MG63 (cell line): ENCODE results near the gene SH3BGRL2. TPM values are rescaled to one million over a fixed set of nuclear protein-coding genes. Genes with fewer than 3 reads are reported as not detected.

Source experiments
- DNase-seq: peaks from one replicate; pipeline ENCODE4 v3.0.0-alpha.2; 2020
- H3K27me3 ChIP-seq: fragments of 250-450 bp; sonication (Bioruptor Pico); 2 replicates; pipeline ENCODE4 v1.5.1; 2020; ENCODE audit warnings: mild to moderate bottlenecking, moderate library complexity
- H3K36me3 ChIP-seq: fragments of 250-450 bp; sonication (Bioruptor Pico); 2 replicates; pipeline ENCODE4 v1.5.1; 2020; ENCODE audit warnings: mild to moderate bottlenecking, moderate library complexity
- H3K4me3 ChIP-seq: fragments of 250-450 bp; sonication (Bioruptor Pico); 2 replicates; pipeline ENCODE4 v1.5.1; 2020; ENCODE audit warnings: mild to moderate bottlenecking, moderate library complexity
- H3K9me3 ChIP-seq: fragments of 250-450 bp; sonication (Bioruptor Pico); 2 replicates; pipeline ENCODE4 v1.5.1; 2020; ENCODE audit warnings: mild to moderate bottlenecking, moderate library complexity
- total RNA-seq: library from RNA; depleted of rRNA; stranded (reverse); fragments of >200 nt; shearing (Covaris generic); gene quantifications from 2 replicates; pipeline ENCODE4 v1.2.3, GENCODE V29; 2014; ENCODE audit warnings: low replicate concordance; rRNA removed

Gene SH3BGRL2
- 0.16 and 1.2 TPM in 2 replicates for total RNA-seq

DNA sequence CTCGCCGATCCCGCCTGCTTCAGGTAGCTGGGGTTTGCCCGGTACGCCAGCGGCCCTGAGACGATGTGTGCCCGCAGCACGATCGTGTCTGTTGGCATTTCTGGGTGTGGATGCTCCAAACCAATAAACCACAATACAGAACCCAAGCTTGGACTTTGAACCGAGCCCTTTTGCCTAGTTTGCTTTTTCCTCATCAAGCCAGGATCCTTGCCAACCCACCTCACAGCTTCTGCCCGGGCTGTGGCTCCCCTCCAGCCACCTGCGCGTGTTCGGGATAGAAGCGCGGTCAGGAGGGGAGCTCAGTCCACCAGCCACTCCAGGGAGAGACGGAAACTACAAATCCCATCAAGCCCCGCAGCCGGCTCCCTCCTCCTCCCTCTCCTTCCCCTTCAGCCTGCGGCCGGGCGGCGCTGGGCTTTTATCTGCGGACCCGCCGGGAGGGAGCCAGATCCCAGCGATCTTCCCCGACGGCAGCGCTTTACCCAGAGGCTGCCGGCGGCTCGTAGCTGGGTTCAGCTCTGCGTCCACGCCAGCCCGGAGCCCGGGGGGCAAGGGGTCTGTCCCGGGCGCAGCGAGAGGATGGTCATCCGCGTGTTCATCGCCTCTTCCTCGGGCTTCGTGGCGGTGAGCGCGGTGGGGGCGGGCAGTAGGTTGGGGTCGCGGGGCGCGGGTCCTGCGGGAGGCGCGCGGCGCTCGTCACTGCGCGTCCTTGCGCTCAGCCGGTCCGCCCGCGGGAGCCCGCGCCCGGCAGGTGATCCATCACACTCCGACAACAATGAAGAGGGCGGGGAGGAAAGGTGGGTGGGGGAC is at the start of gene SH3BGRL2:
SH3BGRL2 (plus strand) TSS at position 447 of the 810 bp plus-strand sequence; CDS start at position 580, 133 bp downstream.
- no peaks in the 10 kb centered on the region for H3K9me3 ChIP-seq
- peak; percentile 67 for DNase-seq

GRCh38 chr6:79584332-79584731 is 46.8 kb upstream of the SH3BGRL2 start:
- H3K9me3 ChIP-seq: no peaks in the 10 kb centered on the region
- no peaks in the 10 kb centered on the region for H3K27me3 ChIP-seq
- no peaks in the 10 kb centered on the region for H3K36me3 ChIP-seq
- H3K4me3 ChIP-seq: no peak overlapping the region
- DNase-seq: no peak

More for the DNA sequence above, at the start of gene SH3BGRL2:
- Histone ChIP-seq H3K4me3 (peak within 1 kb of the TSS; percentile 51), H3K36me3 (no peaks in the 10 kb centered on the region), H3K27me3 (peaks cover 44% of the 10 kb centered on the region)

DNA sequence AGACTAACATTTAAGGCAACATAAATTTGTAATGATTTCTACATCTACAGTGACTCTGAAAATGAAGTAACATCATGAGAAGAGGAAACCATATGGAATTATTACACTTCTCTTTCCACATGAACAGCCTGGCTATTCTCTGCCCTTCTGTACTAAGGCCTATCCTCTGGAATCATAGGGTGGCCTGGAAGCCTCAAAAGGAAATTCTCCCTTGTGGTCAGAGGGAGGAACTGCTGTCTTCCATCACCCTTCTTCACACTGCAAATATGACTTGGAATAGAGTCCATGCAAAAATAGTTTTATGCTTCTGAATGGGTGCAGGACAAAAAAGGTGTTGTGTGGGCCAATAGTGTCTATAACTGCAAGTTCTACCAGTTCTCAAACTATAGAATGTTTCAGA is 44.6 kb upstream of the SH3BGRL2 start:
- Histone ChIP-seq H3K4me3 (no peak overlapping the region), H3K9me3 (no peaks in the 10 kb centered on the region), H3K36me3 (no peaks in the 10 kb centered on the region), H3K27me3 (no peaks in the 10 kb centered on the region)
- DNase-seq: peak; percentile 9

- Histone ChIP-seq H3K9me3 (no peaks in the 10 kb centered on the region), H3K27me3 (no peaks in the 10 kb centered on the region), H3K36me3 (no peaks in the 10 kb centered on the region), H3K4me3 (no peak overlapping the region)
- no peak for DNase-seq
These were observed 41.4 kb upstream of the SH3BGRL2 start for GRCh38 chr6:79589701-79590100.

GRCh38 chr6:79597155-79597554 is 34.0 kb upstream of the SH3BGRL2 start:
- H3K36me3 ChIP-seq: no peaks in the 10 kb centered on the region
- no peak overlapping the region for H3K4me3 ChIP-seq
- no peaks in the 10 kb centered on the region for H3K27me3 ChIP-seq
- H3K9me3 ChIP-seq: no peaks in the 10 kb centered on the region
- DNase-seq: no peak

DNA sequence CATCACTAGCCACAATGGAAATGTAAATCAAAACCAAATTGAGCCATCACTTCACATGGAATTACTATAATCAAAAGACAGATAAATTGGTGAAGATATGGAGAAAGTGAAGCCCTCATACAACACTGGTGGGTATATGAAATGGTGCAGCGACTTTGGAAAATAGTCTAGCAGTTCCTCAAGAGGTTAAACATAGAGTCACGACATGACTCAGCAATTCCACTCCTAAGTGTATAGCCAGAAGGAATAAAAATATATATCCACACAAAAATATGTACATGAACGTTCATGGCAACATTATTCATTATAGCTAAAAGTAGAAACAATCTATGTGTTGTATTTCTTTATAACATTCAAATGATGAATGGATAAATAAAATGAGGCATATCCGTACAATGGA is 33.1 kb upstream of the SH3BGRL2 start:
- Histone ChIP-seq H3K36me3 (no peaks in the 10 kb centered on the region), H3K27me3 (no peaks in the 10 kb centered on the region), H3K4me3 (no peak overlapping the region), H3K9me3 (no peaks in the 10 kb centered on the region)
- no peak for DNase-seq

- no peaks in the 10 kb centered on the region for H3K9me3 ChIP-seq
- H3K27me3 ChIP-seq: no peaks in the 10 kb centered on the region
- no peak overlapping the region for H3K4me3 ChIP-seq
- no peak for DNase-seq
- no peaks in the 10 kb centered on the region for H3K36me3 ChIP-seq
These were observed 31.3 kb upstream of the SH3BGRL2 start for GRCh38 chr6:79599725-79600259.

- no peak for DNase-seq
- Histone ChIP-seq H3K4me3 (no peak overlapping the region), H3K27me3 (no peaks in the 10 kb centered on the region), H3K36me3 (no peaks in the 10 kb centered on the region), H3K9me3 (no peaks in the 10 kb centered on the region)
These were observed 30.8 kb upstream of the SH3BGRL2 start for GRCh38 chr6:79600313-79600712.

DNA sequence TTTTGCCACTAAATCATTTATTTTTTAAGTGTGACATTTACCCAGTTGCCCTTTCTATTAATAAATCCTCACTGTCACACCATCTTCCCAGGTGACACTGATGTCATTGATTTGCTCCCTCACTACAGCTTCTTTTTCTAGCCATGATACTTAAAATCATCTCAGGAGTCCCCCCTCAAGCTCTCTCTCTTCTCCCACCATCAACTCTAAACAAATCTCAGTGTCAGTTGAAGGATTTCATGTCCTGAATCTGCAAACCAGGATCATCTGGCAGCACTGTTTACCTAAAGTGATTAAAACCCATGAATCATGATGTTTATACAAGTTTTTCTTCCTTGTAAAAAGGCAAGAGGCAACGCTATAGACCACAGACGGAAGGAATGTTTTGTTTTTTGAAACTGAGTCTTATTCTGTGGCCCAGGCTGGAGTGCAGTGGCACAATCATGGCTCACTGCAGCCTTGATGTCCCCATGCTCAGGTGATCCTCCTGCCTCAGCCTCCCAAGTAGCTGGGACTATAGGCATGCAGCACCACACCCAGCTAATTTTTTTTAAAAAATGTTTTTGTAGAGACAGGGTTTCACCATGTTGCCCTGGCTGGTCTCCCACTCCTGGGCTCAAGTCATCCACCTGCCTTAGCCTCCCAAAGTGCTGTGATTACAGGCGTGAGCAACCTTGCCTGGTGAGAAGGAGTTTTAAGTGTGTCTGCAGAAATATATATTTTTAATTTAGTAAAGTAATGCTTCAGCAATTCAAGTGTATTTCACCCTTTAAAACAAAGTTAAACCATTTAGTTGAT is 30.1 kb upstream of the SH3BGRL2 start:
- Histone ChIP-seq H3K9me3 (no peaks in the 10 kb centered on the region), H3K27me3 (no peaks in the 10 kb centered on the region), H3K36me3 (no peaks in the 10 kb centered on the region), H3K4me3 (no peak overlapping the region)
- DNase-seq: no peak

GRCh38 chr6:79602859-79603258 is 28.3 kb upstream of the SH3BGRL2 start:
- no peaks in the 10 kb centered on the region for H3K36me3 ChIP-seq
- H3K9me3 ChIP-seq: no peaks in the 10 kb centered on the region
- no peak for DNase-seq
- no peak overlapping the region for H3K4me3 ChIP-seq
- H3K27me3 ChIP-seq: no peaks in the 10 kb centered on the region

- H3K4me3 ChIP-seq: no peak overlapping the region
- H3K27me3 ChIP-seq: no peaks in the 10 kb centered on the region
- no peaks in the 10 kb centered on the region for H3K36me3 ChIP-seq
- DNase-seq: no peak
- no peaks in the 10 kb centered on the region for H3K9me3 ChIP-seq
These were observed 26.5 kb upstream of the SH3BGRL2 start for GRCh38 chr6:79604583-79605037.

DNA sequence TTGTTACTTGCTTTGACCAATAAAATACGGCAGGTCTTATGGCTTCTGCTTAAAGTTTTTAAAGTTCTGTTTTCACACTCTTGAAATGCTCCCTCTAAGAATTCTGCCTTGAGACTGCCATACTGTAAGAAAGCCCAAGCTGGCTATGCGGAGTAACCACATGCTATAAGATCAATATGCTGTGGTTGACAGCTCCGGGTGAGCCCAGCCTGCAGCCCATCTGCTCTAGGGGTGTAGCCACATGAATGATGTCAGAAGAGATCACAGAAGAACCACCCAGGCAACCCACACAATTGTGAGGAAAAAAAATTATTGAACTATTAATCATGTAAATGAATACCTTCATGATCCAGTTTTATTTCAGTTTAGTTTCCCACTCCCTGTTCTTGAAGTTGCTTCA is 26.1 kb upstream of the SH3BGRL2 start:
- no peaks in the 10 kb centered on the region for H3K9me3 ChIP-seq
- H3K4me3 ChIP-seq: no peak overlapping the region
- no peaks in the 10 kb centered on the region for H3K27me3 ChIP-seq
- H3K36me3 ChIP-seq: no peaks in the 10 kb centered on the region
- DNase-seq: no peak

DNA sequence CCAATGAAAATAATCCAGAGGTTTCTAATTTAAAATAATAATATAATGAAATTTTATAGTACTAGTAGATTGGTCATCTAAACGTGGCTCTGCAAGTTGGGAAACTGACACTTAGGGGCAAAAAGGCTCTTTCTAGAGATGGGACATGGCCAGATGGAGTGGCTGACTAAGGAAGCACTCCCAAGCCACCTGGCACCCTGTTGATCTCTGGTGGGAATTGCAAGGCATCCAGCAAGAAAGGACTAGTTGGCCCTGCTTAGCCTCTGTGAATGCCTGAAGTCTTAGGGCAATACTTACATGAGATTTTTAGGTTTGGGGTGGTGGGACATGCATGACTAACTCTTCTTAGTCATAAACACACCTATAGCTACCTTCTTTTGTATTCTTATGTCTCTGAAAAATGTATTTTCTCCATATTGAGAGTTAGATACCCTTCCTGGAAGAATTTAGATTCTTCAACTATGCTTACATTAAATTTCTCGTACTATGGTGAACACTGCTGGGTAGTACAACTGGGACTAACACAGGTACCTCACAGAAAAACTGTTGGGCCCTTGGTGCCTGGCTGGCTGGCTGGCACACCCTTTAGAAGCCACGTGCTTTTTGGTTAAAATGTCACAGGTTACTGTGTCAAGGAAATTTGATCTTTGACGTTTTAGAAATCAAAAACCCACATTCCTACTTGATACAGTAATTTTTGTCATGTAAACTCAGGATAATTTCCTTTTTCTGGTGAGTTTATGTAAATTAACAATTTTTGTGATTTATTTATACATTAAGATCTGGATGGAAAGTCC is 25.0 kb upstream of the SH3BGRL2 start:
- Histone ChIP-seq H3K4me3 (no peak overlapping the region), H3K9me3 (no peaks in the 10 kb centered on the region), H3K27me3 (no peaks in the 10 kb centered on the region), H3K36me3 (no peaks in the 10 kb centered on the region)
- DNase-seq: peak; percentile 4

- Histone ChIP-seq H3K4me3 (no peak overlapping the region), H3K36me3 (no peaks in the 10 kb centered on the region), H3K27me3 (no peaks in the 10 kb centered on the region), H3K9me3 (no peaks in the 10 kb centered on the region)
- no peak for DNase-seq
These were observed 24.1 kb upstream of the SH3BGRL2 start for GRCh38 chr6:79607000-79607399.

- no peaks in the 10 kb centered on the region for H3K36me3 ChIP-seq
- DNase-seq: no peak
These were observed 22.6 kb upstream of the SH3BGRL2 start for GRCh38 chr6:79608334-79609224.

GRCh38 chr6:79609225-79609595 is 21.9 kb upstream of the SH3BGRL2 start:
- Histone ChIP-seq H3K27me3 (no peaks in the 10 kb centered on the region), H3K36me3 (no peaks in the 10 kb centered on the region), H3K9me3 (no peaks in the 10 kb centered on the region), H3K4me3 (no peak overlapping the region)
- no peak for DNase-seq

More at GRCh38 chr6:79608334-79609224, 22.6 kb upstream of the SH3BGRL2 start:
- H3K27me3 ChIP-seq: no peaks in the 10 kb centered on the region
- H3K4me3 ChIP-seq: no peak overlapping the region
- H3K9me3 ChIP-seq: no peaks in the 10 kb centered on the region
